ENCODE measurements around the gene CENATAC. TPM values are rescaled to one million over a fixed set of nuclear protein-coding genes. Genes with fewer than 3 reads are reported as not detected.
"Not testable (repeated sequence)": the region's sequence is repeated elsewhere in the genome, so short reads cannot be mapped to it uniquely, and the experiment has no call there.

CENATAC gene, protein sequence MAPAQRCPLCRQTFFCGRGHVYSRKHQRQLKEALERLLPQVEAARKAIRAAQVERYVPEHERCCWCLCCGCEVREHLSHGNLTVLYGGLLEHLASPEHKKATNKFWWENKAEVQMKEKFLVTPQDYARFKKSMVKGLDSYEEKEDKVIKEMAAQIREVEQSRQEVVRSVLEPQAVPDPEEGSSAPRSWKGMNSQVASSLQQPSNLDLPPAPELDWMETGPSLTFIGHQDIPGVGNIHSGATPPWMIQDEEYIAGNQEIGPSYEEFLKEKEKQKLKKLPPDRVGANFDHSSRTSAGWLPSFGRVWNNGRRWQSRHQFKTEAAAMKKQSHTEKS
- 57.0 TPM for total RNA-seq

DNA sequence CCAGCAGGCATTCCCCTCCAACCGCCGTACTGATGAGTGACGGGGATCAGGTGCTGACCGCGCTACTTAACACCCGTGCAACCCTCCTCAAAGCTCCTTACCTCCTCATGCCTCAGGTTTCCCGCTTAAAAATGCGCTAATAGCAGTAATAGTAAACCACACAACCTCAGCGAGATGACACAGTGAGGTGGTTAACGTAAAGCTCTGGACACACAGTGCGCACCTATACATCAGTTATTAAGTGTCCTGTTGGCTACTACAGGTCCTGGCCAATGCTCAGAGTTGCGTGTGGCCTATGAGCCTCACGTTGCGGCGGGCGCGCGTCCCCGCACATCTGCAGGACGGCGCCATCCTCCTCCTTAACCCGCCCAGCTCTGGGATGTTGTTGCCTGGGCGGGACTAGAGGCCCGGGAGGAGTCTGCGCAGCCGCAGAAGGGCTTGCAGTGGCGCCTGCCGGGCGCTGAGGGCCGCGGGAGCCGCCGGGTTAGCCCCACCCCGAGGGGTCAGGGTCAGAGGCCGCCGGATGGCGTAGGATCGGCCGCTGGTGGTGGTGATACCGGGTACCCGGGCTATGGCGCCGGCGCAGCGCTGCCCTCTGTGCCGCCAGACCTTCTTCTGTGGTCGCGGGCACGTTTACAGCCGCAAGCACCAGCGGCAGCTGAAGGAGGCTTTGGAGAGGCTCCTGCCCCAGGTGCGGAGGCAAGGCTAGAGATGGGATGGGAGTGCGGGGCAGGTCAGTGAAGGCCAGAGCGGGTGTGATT lies at the start of gene CENATAC:
Gene CENATAC (plus strand): TSS at position 512 of the 761 bp plus-strand sequence. CDS start 60 bp downstream, at position 572.
- intact Hi-C loops (cut with DNase I) = no loop called here
- DNase-seq (ENCODE audit: low spot score) (peak; percentile 97), ATAC-seq (peak; percentile 99)

DNA sequence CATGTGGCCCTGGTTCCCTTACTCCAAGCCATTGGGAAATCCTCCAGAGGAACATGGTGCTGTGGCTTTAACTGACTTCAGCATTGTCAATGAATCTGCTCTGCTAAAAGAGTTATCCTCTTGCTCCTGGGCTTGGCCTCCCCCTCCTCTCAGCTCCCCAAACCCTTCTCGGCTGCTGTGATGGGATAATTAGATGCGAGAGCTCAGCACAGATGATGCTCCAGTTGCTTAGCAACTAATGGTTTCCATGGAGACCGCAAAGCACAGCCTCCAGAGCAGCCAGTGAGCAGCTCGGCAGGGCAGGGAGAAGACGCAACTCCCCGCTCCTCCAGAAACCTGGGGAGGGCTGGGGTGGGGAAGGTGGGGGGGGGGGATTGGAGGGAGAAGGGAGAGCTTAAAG lies 44.7 kb upstream of the CENATAC start:
- DNase-seq (ENCODE audit: low spot score) (no peak), ATAC-seq (no peak)
- intact Hi-C loops (cut with DNase I) = loop anchor here (10.0 kb wide), 1 partner anchor 258 kb away; no protein-coding TSS in a partner anchor

DNA sequence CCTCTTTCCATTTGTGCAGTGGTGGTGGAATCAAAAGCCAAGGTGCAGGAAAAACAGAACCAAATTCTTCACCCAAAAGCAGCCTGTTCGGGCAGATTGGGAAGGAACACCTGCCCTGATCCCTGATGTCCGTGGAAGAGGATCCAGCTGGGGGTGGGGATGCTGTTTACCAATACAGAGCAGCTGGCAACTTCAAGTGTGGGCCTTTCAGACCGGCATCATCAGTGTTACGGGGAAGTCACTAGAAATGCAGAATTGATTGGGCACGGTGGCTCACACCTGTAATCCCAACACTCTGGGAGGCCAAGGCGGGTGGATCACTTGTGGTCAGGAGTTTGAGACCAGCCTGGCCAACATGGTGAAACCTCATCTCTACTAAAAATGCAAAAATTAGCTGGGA lies 44.0 kb upstream of the CENATAC start:
- ATAC-seq; DNase-seq (ENCODE audit: low spot score): not testable (repeated sequence)
- intact Hi-C loops (cut with DNase I) = loop anchor here (10.0 kb wide), 1 partner anchor 259 kb away; no protein-coding TSS in a partner anchor

DNA sequence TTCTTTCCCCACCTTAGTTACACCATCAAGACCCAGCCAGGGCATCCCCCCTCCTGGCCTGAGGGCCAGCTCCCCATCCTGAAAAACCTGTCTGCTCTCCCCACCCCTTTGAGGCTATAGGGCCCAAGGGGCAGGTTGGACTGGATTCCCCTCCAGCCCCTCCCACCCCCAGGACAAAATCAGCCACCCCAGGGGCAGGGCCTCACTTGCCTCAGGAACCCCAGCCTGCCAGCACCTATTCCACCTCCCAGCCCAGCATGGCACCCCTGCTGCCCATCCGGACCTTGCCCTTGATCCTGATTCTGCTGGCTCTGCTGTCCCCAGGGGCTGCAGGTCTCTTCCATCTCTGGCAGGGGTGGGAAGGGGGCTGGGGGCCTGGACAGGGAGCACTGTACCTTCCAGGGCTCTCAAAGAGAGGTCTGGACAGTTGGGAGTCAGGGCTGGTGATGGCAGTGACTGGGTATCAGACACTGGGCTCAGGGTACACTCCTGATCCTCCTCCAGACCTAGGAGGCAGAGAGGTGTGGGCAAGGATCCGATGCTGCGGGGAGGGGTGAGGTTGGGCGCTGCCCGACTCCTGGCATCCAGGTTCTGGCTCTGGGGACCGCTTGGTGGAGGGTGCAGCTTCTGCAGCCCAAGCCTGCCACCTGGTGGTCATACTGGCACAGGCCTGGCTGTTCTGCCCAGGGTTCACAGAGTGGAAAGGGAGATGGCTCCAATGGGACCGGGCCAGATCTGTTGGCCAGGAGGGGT lies 41.7 kb upstream of the CENATAC start, which contains the start of gene UPK2:
Gene UPK2 (plus strand): TSS at position 205 of the 753 bp plus-strand sequence. CDS start 53 bp downstream, at position 258.
- ATAC-seq (peak; percentile 96), DNase-seq (ENCODE audit: low spot score) (peak; percentile 94)
- intact Hi-C loops (cut with DNase I) = loop anchor here (2.0 to 10.0 kb wide), 2 partner anchors 49 to 261 kb away; no protein-coding TSS in a partner anchor

DNA sequence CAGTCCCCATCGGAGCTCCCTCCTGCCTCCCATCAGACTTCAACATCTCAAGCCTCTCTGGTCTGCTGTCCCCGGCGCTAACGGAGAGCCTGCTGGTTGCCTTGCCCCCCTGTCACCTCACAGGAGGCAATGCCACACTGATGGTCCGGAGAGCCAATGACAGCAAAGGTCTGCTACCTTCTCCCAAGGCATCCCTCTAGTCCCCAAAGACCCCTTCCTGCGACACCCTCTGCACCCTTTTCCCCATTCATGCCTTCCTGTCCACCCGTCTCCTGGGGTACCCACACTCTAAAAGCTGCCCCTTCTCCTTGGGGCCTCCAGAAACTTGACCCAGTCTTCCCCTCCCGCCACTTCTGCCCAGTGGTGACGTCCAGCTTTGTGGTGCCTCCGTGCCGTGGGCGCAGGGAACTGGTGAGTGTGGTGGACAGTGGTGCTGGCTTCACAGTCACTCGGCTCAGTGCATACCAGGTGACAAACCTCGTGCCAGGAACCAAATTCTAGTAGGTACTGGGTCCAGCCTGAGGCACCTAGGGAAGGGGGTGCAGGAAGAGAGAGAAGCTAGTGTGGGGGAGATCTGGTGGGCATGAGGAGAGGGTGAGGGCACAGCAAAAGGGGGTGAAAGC lies 41.0 kb upstream of the CENATAC start:
- DNase-seq (ENCODE audit: low spot score) (no peak), ATAC-seq (peak; percentile 29)
- intact Hi-C loops (cut with DNase I) = loop anchor here (2.0 to 10.0 kb wide), 2 partner anchors 50 to 262 kb away; no protein-coding TSS in a partner anchor

DNA sequence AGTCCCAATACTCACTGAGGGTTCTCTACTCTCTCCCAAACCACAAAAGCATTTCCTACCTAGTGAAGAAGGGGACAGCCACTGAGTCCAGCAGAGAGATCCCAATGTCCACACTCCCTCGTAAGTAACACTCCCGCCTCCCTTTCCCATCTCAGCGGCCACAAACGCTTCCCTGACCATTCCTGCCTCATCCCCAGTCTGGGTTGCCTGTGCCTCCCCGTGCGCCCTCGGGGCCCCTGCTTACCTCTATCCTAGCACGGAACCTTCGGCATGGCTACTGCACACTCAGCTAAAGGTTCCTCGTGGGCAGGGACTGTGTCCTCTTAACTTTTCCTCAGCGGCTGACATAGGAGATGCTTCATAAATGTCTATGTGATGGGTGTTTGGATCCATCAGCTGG lies 40.4 kb upstream of the CENATAC start:
- no peak for ATAC-seq
- intact Hi-C loops (cut with DNase I) = loop anchor here (2.0 to 10.0 kb wide), 2 partner anchors 51 to 263 kb away; no protein-coding TSS in a partner anchor
- no peak for DNase-seq (ENCODE audit: low spot score)

DNA sequence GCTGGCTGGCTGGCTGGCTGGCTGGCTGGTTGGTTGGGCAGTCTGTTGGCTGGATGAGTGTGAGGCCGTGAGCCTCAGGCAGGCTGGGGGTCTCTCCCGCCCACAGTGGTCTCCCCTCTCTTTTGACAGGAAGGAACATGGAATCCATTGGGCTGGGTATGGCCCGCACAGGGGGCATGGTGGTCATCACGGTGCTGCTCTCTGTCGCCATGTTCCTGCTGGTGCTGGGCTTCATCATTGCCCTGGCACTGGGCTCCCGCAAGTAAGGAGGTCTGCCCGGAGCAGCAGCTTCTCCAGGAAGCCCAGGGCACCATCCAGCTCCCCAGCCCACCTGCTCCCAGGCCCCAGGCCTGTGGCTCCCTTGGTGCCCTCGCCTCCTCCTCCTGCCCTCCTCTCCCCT lies 40.0 kb upstream of the CENATAC start:
- no peak for DNase-seq (ENCODE audit: low spot score)
- intact Hi-C loops (cut with DNase I) = loop anchor here (2.0 to 10.0 kb wide), 2 partner anchors 51 to 263 kb away; no protein-coding TSS in a partner anchor
- ATAC-seq = no peak

DNA sequence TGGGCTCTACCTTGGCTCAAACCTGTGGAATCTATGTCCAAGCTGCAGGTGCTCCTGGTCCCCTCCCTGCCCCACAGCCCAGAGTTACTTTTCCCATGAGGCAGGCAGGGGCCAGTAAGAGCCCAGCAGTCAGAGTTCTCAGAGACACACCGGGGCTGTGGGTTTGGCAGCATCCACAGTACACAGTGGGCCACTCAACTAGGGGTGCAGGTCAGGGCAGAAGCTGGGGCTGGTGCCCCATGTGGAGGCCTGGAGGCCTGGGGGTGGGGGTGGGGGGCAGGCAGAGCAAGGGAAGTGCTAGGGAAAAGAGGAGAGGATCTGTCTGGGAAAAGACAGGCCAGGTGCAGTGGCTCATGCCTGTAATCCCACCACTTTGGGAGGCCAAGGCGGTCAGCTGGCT lies 39.4 kb upstream of the CENATAC start:
- DNase-seq (ENCODE audit: low spot score) (no peak), ATAC-seq (no peak)
- intact Hi-C loops (cut with DNase I) = loop anchor here (10.0 kb wide), 1 partner anchor 264 kb away; no protein-coding TSS in a partner anchor

DNA sequence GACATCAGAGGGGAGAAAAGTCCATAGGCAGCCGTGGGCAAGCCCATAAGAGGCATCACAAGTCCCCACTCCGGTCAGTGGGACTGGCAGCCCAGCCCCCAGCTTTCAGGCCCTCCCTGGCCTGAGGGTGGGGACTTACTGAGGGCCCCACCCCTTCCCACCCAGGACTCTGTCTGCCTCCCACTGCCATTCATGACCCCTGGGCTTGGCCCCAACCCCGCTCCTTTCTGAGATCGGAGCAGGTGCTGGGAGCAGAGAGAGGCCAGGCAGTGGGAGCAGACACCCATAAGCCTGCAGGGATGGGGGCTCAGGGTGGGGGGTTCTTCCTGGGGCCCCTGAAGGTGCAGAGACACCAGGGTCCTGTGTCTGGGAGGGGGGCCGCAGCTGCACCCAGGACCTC lies 36.7 kb upstream of the CENATAC start:
- no peak for ATAC-seq
- intact Hi-C loops (cut with DNase I) = no loop called here
- DNase-seq (ENCODE audit: low spot score) = no peak

DNA sequence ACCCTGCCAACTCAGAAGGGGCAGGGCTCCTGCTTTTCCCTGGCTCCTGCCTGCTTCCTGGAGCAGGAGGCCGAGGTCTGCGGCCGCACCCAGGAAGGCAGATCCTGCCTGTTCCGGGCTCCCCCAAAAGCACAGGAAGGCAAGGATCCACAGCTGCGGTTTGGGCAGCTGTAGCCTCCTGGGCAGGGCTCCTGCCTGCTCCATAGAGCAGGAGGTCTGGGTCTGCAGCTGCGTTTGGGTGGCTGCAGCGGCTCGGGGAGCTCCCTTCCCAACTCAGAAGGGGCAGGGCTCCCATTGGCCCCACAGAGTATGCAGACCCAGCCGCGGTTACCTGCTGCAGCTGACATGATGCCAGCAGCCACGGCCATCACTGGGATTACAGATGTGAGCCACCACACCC lies 36.3 kb upstream of the CENATAC start:
- intact Hi-C loops (cut with DNase I) = no loop called here
- ATAC-seq (no peak), DNase-seq (ENCODE audit: low spot score) (no peak)

DNA sequence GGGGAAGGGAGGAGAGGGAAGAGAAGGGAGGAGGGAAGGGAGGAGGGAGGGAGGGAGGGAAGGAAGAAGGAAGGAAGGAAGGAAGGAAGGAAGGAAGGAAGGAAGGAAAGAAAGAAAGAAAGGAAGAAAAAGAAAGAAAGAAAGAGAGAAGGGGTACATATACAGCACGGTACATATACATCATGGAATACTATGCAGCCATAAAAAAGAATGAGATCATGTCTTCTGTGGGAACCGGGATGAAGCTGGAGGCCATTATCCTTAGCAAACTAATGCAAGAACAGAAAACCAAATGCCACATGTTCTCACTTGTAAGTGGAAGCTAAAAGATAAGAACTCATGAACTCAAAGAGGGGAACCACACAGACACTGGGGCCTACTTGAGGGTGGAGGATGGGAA lies 28.4 kb upstream of the CENATAC start:
- DNase-seq (ENCODE audit: low spot score); ATAC-seq; intact Hi-C loops (cut with DNase I): not testable (repeated sequence)

DNA sequence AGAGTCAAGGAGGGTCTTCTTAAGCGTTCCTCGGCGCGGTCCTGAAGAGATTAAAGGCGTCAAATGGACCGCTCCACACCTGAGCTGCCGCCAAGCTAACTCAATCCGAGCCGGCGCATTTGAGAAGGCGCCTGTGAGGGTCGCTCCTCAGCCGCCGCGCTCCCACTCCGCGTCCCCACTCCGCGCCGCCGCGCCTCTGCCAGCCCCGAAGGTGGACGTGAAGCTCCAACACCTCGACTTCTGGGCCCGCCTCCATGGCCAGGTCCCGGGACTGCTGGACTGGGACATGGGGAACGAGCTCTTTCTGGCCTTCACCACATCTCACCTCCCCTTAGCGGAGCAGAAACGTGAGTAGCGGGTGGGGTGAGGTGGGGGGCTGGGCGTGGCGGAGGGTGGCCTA lies 26.3 kb upstream of the CENATAC start, which contains the start of gene FOXR1:
Gene FOXR1 (plus strand): TSS at position 116 of the 400 bp plus-strand sequence. CDS start 171 bp downstream, at position 287.
- no peak for DNase-seq (ENCODE audit: low spot score)
- intact Hi-C loops (cut with DNase I) = no loop called here
- ATAC-seq = no peak

DNA sequence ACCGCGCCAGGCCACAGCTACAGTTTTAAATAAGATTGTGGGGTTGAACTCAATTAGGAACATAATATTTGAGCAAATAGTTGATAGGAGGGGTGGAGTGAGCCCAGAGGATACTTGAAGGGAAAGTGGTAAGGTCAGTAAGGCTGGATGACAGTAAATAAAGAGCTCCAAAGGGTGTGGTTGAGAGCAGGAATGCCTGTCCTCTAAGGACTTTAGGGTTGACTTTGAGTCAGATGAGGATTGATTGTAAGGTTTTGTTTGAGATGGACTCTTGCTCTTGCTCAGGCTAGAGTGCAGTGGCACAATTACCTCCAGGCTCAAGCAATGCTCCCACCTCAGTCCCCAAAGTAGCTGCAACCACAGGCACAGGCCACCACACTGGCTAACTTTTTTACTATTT lies 24.0 kb upstream of the CENATAC start:
- ATAC-seq = no peak
- intact Hi-C loops (cut with DNase I) = no loop called here

DNA sequence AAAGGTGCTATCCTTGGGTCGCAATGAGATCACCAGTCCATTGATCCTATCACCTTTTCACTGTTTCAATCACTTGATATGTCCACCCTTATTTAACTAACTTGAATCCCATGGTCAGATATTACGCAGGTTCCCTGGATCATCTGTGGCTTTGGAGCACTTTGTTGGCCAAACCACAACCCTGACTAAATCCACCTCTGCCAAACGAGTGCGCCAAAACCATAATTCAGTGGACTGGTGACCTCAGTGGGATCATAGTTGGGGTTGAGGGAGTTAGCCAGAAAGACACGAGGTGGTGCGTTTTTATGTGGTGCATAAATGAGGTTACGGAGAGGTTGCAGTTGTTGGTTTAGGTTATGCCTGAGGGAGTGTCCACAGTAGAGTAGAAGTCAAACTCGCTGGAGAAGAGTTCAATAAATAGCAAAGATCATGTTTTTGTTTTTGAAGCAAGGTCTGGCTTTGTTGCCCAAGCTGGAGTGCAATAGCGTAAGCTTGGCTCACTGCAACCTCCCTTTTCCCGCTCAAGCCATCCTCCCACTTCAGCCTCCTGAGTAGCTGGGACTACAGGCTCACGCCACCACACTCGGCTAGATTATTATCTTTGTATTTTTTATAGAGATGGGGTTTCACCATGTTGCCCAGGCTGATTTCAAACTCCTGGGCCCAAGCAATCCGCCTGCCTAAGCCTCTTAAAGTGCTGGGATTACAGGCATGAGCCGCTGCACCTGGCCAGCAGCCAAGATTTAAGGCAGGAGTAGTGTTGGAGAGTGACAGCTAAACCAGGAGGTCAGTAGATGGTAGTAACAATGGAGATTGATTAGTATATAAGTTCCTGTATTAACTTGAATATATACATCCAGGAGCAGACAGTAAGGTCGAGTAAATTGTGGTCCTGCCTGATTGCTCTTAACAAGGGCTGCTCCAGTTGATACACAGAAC lies 21.9 kb upstream of the CENATAC start:
- DNase-seq (ENCODE audit: low spot score) (no peak), ATAC-seq (no peak)
- intact Hi-C loops (cut with DNase I) = no loop called here

More for the DNA sequence above, 24.0 kb upstream of the CENATAC start:
- no peak for DNase-seq (ENCODE audit: low spot score)

DNA sequence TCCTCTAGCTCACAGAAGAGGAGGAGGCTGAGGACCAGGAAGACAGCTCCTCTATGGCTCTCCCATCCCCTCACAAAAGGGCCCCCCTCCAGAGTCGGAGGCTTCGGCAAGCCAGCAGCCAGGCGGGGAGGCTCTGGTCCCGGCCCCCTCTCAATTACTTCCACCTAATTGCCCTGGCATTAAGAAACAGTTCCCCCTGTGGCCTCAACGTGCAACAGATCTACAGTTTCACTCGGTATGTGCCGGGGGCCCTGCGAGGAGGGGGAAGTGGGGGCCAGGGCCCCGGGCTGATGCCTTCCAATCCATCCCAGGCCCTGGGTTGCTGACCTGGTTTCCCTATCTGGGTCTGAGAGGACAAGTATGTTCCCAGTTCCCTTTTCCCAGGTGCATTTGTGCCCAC lies 18.5 kb upstream of the CENATAC start:
- intact Hi-C loops (cut with DNase I) = no loop called here
- DNase-seq (ENCODE audit: low spot score) (no peak), ATAC-seq (peak; percentile 29)

DNA sequence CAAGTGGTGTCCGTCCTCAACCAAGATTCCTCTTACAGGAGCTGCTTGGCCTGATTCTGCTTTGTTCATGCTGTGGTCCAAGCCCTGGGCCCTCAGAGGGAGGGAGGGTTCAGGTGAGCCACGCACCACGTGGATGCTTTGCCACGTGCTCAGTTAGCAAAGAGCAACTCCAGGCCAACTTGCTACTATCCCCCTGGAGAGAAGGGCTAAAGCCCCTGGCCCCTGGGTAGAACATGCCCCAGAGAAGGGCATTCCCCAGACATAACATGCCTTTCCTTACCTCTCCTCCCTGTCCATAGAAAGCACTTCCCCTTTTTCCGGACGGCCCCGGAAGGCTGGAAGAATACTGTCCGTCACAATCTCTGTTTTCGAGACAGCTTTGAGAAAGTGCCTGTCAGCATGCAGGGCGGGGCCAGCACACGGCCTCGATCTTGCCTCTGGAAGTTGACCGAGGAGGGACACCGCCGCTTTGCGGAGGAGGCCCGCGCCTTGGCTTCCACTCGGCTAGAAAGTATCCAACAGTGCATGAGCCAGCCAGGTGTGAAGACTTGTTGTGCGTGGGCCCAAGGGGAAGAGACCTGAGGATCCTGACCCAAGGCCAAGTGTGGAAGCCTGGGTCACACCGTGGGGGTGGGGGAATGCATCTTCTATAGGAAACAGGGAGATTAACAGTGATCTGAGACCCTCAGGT lies 17.6 kb upstream of the CENATAC start:
- DNase-seq (ENCODE audit: low spot score) = peak; percentile 70
- intact Hi-C loops (cut with DNase I) = no loop called here
- peak; percentile 82 for ATAC-seq

DNA sequence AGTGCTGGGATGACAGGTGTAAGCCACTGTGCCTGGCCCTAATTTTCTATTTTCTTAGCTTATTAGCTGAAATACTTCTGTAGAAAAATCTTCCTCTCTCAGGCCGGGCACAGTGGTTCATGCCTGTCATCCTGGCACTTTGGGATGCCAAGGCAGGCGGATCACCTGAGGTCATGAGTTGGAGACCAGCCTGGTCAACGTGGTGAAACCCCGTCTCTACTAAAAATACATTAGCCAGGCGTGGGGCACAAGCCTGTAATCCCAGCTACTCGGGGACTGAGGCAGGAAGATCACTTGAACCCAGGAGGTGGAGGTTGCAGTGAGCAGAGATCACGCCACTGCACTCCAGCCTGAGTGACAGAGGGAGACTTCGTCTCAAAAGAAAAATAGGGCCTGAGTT lies 13.6 kb upstream of the CENATAC start:
- intact Hi-C loops (cut with DNase I); ATAC-seq; DNase-seq (ENCODE audit: low spot score): not testable (repeated sequence)
